Measurements from ENCODE around the gene MFN2. TPM values are rescaled to one million over a fixed set of nuclear protein-coding genes. Genes with fewer than 3 reads are reported as not detected.
"Not testable (repeated sequence)": the region's sequence is repeated elsewhere in the genome, so short reads cannot be mapped to it uniquely, and the experiment has no call there.

Gene MFN2
- total RNA-seq, 1 donor from 2014 or later: 71.4 TPM

GRCh38 chr1:12031039-12031980, 51.1 kb downstream of the MFN2 start:
- no peak for DNase-seq (ENCODE audit: extremely low spot score, unreplicated experiment)
- no peaks in the 10 kb centered on the region for H3K27me3 Mint-ChIP-seq
- no peak overlapping the region for H3K27ac Mint-ChIP-seq
- peaks cover 14% of the 10 kb centered on the region for H3K36me3 Mint-ChIP-seq
- H3K9me3 Mint-ChIP-seq: no peaks in the 10 kb centered on the region
- peak; percentile 57 for TF ChIP-seq CTCF (conservative IDR thresholded peaks at IDR 0.05)
- H3K4me3 Mint-ChIP-seq: no peak overlapping the region
- H3K4me1 Mint-ChIP-seq (ENCODE audit: unreplicated experiment): peaks cover 5% of the 10 kb centered on the region

GRCh38 chr1:12032161-12032621, 51.9 kb downstream of the MFN2 start:
- no peaks in the 10 kb centered on the region for H3K9me3 Mint-ChIP-seq
- no peak for TF ChIP-seq CTCF (conservative IDR thresholded peaks at IDR 0.05)
- H3K36me3 Mint-ChIP-seq: peaks cover 9% of the 10 kb centered on the region
- H3K4me3 Mint-ChIP-seq: no peak overlapping the region
- H3K27ac Mint-ChIP-seq: no peak overlapping the region
- H3K27me3 Mint-ChIP-seq: no peaks in the 10 kb centered on the region
- no peak for DNase-seq (ENCODE audit: extremely low spot score, unreplicated experiment)
- peaks cover 5% of the 10 kb centered on the region for H3K4me1 Mint-ChIP-seq (ENCODE audit: unreplicated experiment)

GRCh38 chr1:12033441-12033840, 53.2 kb downstream of the MFN2 start:
- H3K36me3 Mint-ChIP-seq; H3K4me3 Mint-ChIP-seq; H3K27ac Mint-ChIP-seq; H3K4me1 Mint-ChIP-seq (ENCODE audit: unreplicated experiment); DNase-seq (ENCODE audit: extremely low spot score, unreplicated experiment); H3K27me3 Mint-ChIP-seq; H3K9me3 Mint-ChIP-seq: not testable (repeated sequence)

GRCh38 chr1:12034381-12034801, 54.1 kb downstream of the MFN2 start:
- Mint-ChIP-seq H3K27ac (no peak overlapping the region), H3K36me3 (no peaks in the 10 kb centered on the region), H3K9me3 (no peaks in the 10 kb centered on the region), H3K4me1 (ENCODE audit: unreplicated experiment) (peaks cover 11% of the 10 kb centered on the region), H3K4me3 (no peak overlapping the region), H3K27me3 (peaks cover 4% of the 10 kb centered on the region)
- TF ChIP-seq CTCF (conservative IDR thresholded peaks at IDR 0.05): no peak
- DNase-seq (ENCODE audit: extremely low spot score, unreplicated experiment): no peak

- no peak overlapping the region for H3K4me3 Mint-ChIP-seq
- H3K27me3 Mint-ChIP-seq: peaks cover 4% of the 10 kb centered on the region
These were observed 55.1 kb downstream of the MFN2 start for GRCh38 chr1:12035312-12035711.

More at GRCh38 chr1:12035312-12035711, 55.1 kb downstream of the MFN2 start:
- Mint-ChIP-seq H3K27ac (peak overlapping the region; percentile 54), H3K9me3 (no peaks in the 10 kb centered on the region), H3K36me3 (no peaks in the 10 kb centered on the region), H3K4me1 (ENCODE audit: unreplicated experiment) (peaks cover 11% of the 10 kb centered on the region)
- no peak for TF ChIP-seq CTCF (conservative IDR thresholded peaks at IDR 0.05)
- no peak for DNase-seq (ENCODE audit: extremely low spot score, unreplicated experiment)

All from type B pancreatic cell (in vitro differentiated cells).